D341Med (cell line): Measurements from ENCODE around the gene GPSM3.
"Not testable (repeated sequence)": the region's sequence is repeated elsewhere in the genome, so short reads cannot be mapped to it uniquely, and the experiment has no call there.

Experiments used
- DNase-seq: peaks from one replicate; pipeline ENCODE4 v3.0.0; 2012; ENCODE audit warnings: low spot score

GPSM3 gene

DNA sequence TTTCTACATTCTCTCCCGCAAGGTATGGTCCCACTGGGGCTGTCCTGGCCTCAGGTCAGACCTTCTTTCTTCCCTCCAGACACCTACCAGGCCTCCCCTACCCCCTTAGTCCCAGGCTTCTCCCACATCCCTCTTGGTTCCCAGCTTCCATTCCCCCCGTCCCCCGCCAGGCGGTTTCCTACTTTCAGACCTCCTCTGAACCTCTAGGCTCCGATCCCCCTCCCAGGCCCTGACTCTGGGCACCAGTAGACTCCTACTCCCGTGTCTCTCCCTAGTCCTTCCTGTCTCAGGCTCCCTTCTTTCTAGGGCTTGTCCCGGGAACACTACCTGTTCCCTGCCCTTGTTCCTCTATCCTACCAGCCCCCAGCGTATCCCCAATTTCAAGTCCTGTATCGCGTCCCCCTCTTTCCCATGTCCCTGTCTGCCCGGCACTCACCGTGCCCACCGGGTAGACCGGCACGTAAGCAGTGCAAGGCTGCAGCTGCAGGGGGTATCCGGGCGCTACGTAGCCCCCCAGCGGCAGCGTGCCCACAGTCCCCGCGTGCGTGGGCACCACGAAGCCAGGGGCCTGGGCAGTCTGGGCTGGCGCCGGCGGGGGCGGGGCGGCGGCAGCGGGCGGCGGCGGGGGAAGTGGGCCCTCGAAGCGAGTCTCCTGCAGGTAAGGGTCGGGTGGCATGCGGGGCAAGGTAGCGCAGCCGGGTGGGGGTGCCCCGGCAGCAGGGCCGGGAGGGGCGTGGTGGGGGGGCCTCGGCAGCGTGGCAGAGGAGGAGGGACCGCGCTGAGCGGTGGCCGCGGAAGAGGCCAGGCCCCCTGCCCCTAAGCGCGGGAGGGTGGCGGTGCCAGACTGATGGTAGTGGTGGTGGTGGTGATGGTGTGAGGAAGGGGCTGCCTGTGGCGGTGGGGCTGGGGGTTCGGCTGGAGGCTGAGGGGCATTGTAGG lies 42.2 kb downstream of the GPSM3 start:
- no peak for DNase-seq

DNA sequence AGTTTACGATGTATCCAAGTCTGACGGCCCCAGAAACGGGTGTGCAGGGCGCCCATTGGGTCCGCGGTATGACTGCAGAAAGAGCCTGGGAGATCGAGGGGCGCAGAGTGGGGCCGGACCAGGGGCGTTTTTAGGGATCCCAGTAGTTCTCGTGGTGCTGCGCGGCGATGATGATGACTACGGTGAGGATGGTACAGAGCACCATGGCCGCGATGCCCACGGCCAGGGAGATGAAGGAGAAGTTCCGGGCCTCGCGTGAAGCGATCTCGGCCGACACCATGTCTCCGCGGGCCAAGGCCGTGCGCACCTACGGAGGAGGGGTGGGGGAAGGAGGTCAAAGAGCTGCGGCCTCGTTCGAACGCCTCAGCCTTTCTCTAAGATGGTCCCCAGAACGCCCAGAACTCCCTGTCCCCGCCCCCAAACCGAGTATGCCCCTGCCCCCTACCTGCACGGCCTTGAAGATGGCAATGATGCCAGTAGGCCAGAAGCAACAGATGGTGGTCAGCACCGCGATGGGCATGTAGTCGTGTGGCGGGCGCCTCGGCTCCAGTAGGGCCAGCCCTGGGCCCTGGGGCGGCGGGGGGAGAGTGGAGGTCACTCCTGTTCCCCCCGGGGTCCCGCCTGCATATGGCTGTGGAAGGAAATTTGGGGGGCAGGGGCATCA lies 43.2 kb downstream of the GPSM3 start:
- DNase-seq, result no peak

DNA sequence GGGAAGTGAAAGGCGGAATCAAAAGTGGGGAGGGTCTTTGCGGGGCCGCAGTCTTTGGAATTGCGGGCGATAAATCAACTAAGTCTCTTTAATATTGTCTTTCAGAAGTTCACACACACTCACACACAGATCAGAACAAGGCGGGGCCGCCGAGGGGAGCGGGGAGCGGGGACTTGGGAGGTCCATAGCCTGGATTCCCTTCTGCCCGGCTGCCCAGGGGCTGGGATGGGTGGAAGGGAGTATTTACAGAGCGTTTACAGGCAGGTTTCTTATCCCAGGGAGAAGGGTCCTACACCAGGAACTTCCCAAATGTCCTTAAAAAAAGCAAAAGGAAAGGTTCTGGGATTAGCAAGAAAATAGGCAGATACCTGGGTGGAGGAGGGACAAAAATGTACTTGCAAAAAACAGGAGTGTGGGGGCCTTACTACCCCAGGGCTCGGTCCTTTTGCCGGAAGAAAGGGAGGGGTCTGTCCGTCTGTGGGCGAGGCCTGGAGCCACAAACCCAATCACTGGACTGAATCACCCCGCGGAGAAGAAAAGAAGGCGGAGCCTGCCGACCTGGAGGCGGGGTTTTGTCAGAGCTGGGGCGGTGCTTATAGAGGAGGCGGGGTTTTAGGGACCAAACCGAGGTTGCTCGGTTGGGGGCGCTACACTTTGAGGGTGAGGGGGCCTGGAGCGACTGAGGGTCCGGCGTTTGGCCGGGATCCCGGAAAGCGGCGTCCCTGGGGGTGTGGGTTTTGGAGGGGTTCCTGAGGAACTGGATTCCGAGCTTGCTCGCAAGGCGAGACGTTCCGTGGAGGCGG lies 44.0 kb downstream of the GPSM3 start:
- DNase-seq, result no peak

DNA sequence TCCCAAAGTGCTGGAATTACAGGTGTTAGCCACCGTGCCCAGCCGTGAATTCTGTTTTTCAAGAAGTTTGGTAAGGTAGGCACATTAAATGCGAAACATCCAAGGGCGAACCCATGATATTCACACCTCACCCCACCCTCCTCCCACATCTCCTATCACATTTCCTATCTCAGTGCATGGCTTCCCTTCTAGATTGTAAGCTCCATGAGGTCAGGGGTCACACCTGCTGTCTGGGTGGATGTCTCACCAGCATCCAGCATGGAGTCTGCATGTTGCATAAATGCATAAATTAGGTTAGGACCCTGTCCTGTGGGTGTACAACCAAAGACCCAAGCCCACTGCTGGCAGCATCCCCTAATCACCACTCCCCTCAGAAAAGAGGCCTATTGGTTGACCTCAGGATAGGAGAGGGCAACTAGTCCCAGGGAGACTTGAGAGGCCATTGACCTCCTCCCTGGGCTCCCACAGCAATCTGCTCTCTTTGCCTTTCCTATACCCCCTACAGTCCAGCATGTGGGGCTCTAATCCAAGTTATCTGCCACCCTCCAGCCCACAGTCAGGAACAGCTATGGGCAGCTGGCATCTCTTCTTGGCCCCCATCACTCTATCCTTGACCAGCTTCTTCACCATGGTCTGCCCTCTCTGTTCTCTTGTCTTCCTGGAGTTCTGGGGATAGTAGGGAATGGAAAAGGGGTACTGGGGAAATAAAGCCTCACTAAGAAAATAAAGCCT lies 44.9 kb downstream of the GPSM3 start:
- DNase-seq, result no peak

DNA sequence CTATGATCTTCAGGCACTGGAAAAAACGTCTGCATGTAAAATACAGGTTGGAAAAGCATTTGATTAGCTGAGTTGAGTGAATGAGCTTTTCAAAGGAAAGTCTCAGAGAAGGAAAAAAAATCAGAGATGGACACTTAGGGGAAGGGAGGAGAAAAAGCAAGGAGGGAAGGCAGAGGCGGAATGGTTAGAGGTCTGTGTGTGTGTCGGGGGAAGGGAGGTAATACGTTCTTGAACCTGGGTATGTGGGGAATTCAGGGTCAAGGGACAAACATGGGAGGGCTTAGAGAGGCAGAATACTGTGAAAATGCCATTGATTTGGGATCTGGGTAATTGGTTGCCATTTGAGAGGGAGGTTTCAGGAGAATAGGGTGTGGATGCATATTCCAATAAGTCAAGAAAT lies 45.8 kb downstream of the GPSM3 start:
- DNase-seq, result no peak

DNA sequence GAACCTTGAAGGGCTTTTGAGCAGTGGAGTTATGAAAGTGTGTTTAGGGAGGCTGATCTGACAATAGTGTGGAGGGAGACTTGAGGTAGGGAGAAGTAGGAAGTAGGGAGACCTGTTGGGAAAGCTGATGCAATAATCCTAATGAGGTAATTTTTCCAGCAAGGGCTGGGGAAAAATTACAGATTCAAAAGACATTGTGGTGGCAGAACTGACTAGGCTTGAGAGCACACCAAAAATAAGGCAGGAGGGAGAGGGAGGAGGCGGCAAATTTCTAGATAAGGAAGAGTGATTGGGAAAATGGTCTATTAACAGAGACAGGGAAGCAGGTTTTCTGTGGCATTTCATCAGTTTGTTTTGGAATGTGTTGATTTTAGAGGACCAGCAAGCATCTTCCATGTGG lies 46.2 kb downstream of the GPSM3 start:
- DNase-seq, result no peak

DNA sequence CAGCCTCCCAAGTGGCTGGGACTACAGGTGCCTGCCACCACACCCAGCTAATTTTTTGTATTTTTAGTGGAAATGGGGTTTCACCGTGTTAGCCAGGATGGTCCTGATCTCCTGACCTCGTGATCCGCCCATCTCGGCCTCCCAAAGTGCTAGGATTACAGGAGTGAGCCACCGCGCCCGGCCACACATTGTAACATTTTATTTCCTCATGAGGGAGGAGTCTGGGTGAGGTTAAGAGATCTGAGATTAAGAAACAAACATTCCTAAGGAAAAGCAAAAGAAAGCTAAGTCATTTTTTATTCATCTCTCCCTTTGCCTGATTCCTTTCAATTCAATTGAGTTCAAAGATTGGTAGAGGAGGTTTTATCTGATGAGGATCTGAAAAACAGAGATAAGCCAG lies 48.2 kb downstream of the GPSM3 start:
- not testable (repeated sequence) for DNase-seq
